HepG2 (cell line): ENCODE results near the gene LAMB3. TPM values are rescaled to one million over a fixed set of nuclear protein-coding genes. Genes with fewer than 3 reads are reported as not detected.

Experiments used
- ATAC-seq: fragments of 200-7000 bp; cut with Tn5 transposase; 3 replicates; pipeline ENCODE4 v1.9.1; 2020; ENCODE audit warnings: mild to moderate bottlenecking, moderate library complexity
- BruUV-seq: library from RNA; stranded (reverse); fragments of 400-500 nt; replicated peaks from 2 replicates; lab custom pipeline; 2021; lab: Mats Ljungman, UMichigan
- CTCF ChIA-PET: fragments of 300-600 bp; formaldehyde crosslinking; extraction: SDS; loops from one replicate; lab custom pipeline; 2021; ENCODE audit warnings: low total read pairs, inconsistent platforms, low intra/inter-chr PET ratio; lab: Yijun Ruan, JAX
- POLR2A ChIA-PET: fragments of 350-600 bp; sonication (Branson Sonifier 250); formaldehyde crosslinking; loops from one replicate; lab custom pipeline; 2020; ENCODE audit warnings: antibody characterized with exemption, inconsistent platforms; lab: Yijun Ruan, JAX
- DNase-seq: peaks from one replicate; pipeline ENCODE4 v3.0.0-alpha.2; 2015; ENCODE audit warnings: low spot score
- FAIRE-seq: peaks from 3 replicates; lab custom pipeline; 2011; peaks lifted over from hg19 to GRCh38; lab: Jason Lieb, UNC
- H2AFZ ChIP-seq: one replicate; pipeline ENCODE4 v1.6.1; 2011; ENCODE audit warnings: low read length, inconsistent platforms
- H3K27ac ChIP-seq: fragments of 300-600 bp; 3 replicates; pipeline ENCODE4 v1.8.0; 2011; ENCODE audit warnings: mixed run types, mild to moderate bottlenecking, mixed read lengths, low read length, inconsistent platforms; ENCODE audit not compliant: insufficient read depth; ENCODE audit errors: extremely low read length
- H3K27me3 ChIP-seq, 2 experiments: fragments of 200-600 bp in 1 of 2; 2 replicates in 1 of 2; 3 replicates in 1 of 2; pipeline versions ENCODE4 v1.6.0 to v1.8.0; 2011; ENCODE audit warnings: low read length in 2 of 2, mild to moderate bottlenecking in 2 of 2, moderate library complexity in 2 of 2, inconsistent platforms in 1 of 2; ENCODE audit not compliant: insufficient read depth in 2 of 2, control insufficient read depth in 1 of 2
- H3K36me3 ChIP-seq, 2 experiments: fragments of 200-600 bp in 1 of 2; replicated peaks in 1 of 2; 2 replicates in 1 of 2; 3 replicates in 1 of 2; pipeline versions ENCODE4 v1.5.1 to v1.8.0; 2011; ENCODE audit warnings: low read length in 2 of 2, inconsistent platforms in 1 of 2; ENCODE audit not compliant: insufficient read depth in 2 of 2, control insufficient read depth in 1 of 2
- H3K4me1 ChIP-seq: 2 replicates; pipeline ENCODE4 v1.5.1; 2012; ENCODE audit warnings: low read length, inconsistent platforms; ENCODE audit not compliant: insufficient read depth
- H3K4me2 ChIP-seq: 2 replicates; pipeline ENCODE4 v1.6.0; 2011; ENCODE audit warnings: low read depth, low read length, inconsistent platforms
- H3K4me3 ChIP-seq, 3 experiments: fragments of 200-600 bp in 1 of 3; sonication (generic), shearing (Covaris generic) in 1 of 3; replicated peaks in 1 of 3; 2 replicates each; pipeline ENCODE4 v1.5.1; 2011 to 2016; ENCODE audit warnings: low read length in 3 of 3, inconsistent platforms in 2 of 3, low read depth in 2 of 3, mild to moderate bottlenecking in 2 of 3, control low read depth in 1 of 3, mixed read lengths in 1 of 3; ENCODE audit not compliant: insufficient read depth in 1 of 3
- H3K79me2 ChIP-seq: one replicate; pipeline ENCODE4 v1.6.1; 2011; ENCODE audit warnings: low read length, inconsistent platforms; ENCODE audit not compliant: insufficient read depth
- H3K9ac ChIP-seq: 2 replicates; pipeline ENCODE4 v1.6.0; 2011; ENCODE audit warnings: mild to moderate bottlenecking, low read depth, low read length, inconsistent platforms; ENCODE audit not compliant: insufficient read depth
- H3K9me3 ChIP-seq: 2 replicates; pipeline ENCODE4 v1.5.1; 2012; ENCODE audit warnings: mild to moderate bottlenecking, low read length
- H4K20me1 ChIP-seq: 2 replicates; pipeline ENCODE4 v1.6.0; 2011; ENCODE audit warnings: inconsistent platforms, mild to moderate bottlenecking, low read length, moderate library complexity; ENCODE audit not compliant: insufficient read depth
- CEBPG ChIP-seq: IDR thresholded peaks from 2 replicates; pipeline ENCODE4 v1.6.1; 2016
- NFIB ChIP-seq: sonication (generic); formaldehyde crosslinking; IDR thresholded peaks from 2 replicates; pipeline ENCODE4 v1.9.0; 2021; ENCODE audit warnings: missing genetic modification reagents, mild to moderate bottlenecking, borderline replicate concordance
- SMC3 ChIP-seq: IDR thresholded peaks from 2 replicates; pipeline ENCODE4 v1.6.1; 2011; ENCODE audit warnings: low read length, improper control_type of control experiment
- STAG1 ChIP-seq: sonication (generic); formaldehyde crosslinking; IDR thresholded peaks from 2 replicates; pipeline ENCODE4 v1.4.0; 2020; ENCODE audit warnings: missing genetic modification reagents
- XRCC5 ChIP-seq: fragments of 200-400 bp; formaldehyde crosslinking; optimal IDR thresholded peaks from 2 replicates; pipeline ENCODE3; 2017; ENCODE audit warnings: mild to moderate bottlenecking, low read length
- ZNF678 ChIP-seq: sonication (generic); formaldehyde crosslinking; IDR thresholded peaks from 2 replicates; pipeline ENCODE4 v1.4.0; 2020; ENCODE audit warnings: mild to moderate bottlenecking, missing genetic modification reagents
- WGBS: methylation state at CpG from one replicate; pipeline ENCODE4 v1.1.6; 2017; ENCODE audit warnings: low lambda C conversion rate; 5-methylcytosine and 5-hydroxymethylcytosine counted together
- in situ Hi-C: cut with HindIII; loops from 2 replicates; pipeline ENCODE4 v1.10.0; 2017; ENCODE audit warnings: low pct_unique_long_range_greater_than_20kb; ENCODE audit not compliant: extremely low pct_ligation_motif_present
- intact Hi-C: fragments of 100-400 bp; cut with micrococcal nuclease; formaldehyde crosslinking; loops from one replicate; pipeline ENCODE4 v1.10.0; 2022; ENCODE audit not compliant: unreplicated experiment
- microRNA-seq: library from miRNA; unstranded; fragments of <30 nt; microRNA quantifications from one replicate; pipeline ENCODE4, GENCODE V29; 2020
- polyA plus RNA-seq, 8 experiments: library from polyadenylated mRNA; depleted of rRNA in 3 of 8; stranded (reverse) in 7 of 8; unstranded in 1 of 8; fragments of >200 nt; fragmentation: Illumina TruSeq in 4 of 8; extraction: Trizol in 4 of 8; gene quantifications; 2 replicates each; pipeline versions ENCODE4 v1.2.1 to v1.2.3, GENCODE V29; 2011 to 2016; ENCODE audit warnings: low read depth in 4 of 8, missing spikeins in 1 of 8, mixed read lengths in 1 of 8; ENCODE audit not compliant: insufficient read depth in 1 of 8
- total RNA-seq, 5 experiments: library from RNA; depleted of rRNA; stranded (reverse); fragments of >200 nt; fragmentation: Illumina TruSeq; extraction: Trizol; gene quantifications; 2 replicates each; pipeline ENCODE4 v1.2.3, GENCODE V29; 2016; ENCODE audit warnings: low read depth in 1 of 5
- TF ChIP-seq, protein P1 (sequence below): sonication (generic); formaldehyde crosslinking; IDR thresholded peaks from 2 replicates; pipeline ENCODE4 v1.5.0; 2020; ENCODE audit warnings: mild to moderate bottlenecking, missing genetic modification reagents, moderate library complexity

LAMB3 gene
- total and polyA plus RNA-seq, 2 of the 13 experiments (the other 11 are each of a cell fraction or from before 2014, with no cell fraction given): 0.18 to 0.24 TPM

- no peaks in the 10 kb centered on the region for H3K36me3 ChIP-seq
- DNase-seq (peak; percentile 68), ATAC-seq (peak; percentile 97), FAIRE-seq (peak; percentile 23)
- no peak overlapping the region for H3K9ac ChIP-seq
- in situ Hi-C loops (no loop called here), intact Hi-C loops (loop anchor here (2.0 kb wide), 1 partner anchor 913 kb away; no protein-coding TSS in a partner anchor)
- TF ChIP-seq NFIB (CRISPR knock-in tag) (no peak), SMC3 (peak; percentile 48; the same call in 1 of the 2 replicates), XRCC5 (peak; percentile 24), ZNF678 (CRISPR knock-in tag) (no peak), CEBPG (CRISPR knock-in tag) (0 out of 2 replicates have a peak, but pooled peaks have one; percentile 31), STAG1 (CRISPR knock-in tag) (peak; percentile 57)
- TF ChIP-seq, protein P1, sequence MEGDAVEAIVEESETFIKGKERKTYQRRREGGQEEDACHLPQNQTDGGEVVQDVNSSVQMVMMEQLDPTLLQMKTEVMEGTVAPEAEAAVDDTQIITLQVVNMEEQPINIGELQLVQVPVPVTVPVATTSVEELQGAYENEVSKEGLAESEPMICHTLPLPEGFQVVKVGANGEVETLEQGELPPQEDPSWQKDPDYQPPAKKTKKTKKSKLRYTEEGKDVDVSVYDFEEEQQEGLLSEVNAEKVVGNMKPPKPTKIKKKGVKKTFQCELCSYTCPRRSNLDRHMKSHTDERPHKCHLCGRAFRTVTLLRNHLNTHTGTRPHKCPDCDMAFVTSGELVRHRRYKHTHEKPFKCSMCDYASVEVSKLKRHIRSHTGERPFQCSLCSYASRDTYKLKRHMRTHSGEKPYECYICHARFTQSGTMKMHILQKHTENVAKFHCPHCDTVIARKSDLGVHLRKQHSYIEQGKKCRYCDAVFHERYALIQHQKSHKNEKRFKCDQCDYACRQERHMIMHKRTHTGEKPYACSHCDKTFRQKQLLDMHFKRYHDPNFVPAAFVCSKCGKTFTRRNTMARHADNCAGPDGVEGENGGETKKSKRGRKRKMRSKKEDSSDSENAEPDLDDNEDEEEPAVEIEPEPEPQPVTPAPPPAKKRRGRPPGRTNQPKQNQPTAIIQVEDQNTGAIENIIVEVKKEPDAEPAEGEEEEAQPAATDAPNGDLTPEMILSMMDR (CRISPR knock-in tag): peak; percentile 77
- H3K27me3 ChIP-seq: no peaks in the 10 kb centered on the region; a peak in 1 of 5 replicates
- H3K79me2 ChIP-seq: no peaks in the 10 kb centered on the region
- ChIA-PET POLR2A (no interaction called here), CTCF (interaction anchor here (0.8 to 1.2 kb wide), 2 partner anchors 14 to 127 kb away, joined by 3 to 4 read pairs; no protein-coding TSS in a partner anchor)
- 11% methylated on average over 15 of the region's 15 CpGs for WGBS
- H4K20me1 ChIP-seq: no peaks in the 10 kb centered on the region
- no peak overlapping the region for H3K4me3 ChIP-seq
- H3K9me3 ChIP-seq: no peaks in the 10 kb centered on the region
- H3K27ac ChIP-seq: no peak overlapping the region
- BruUV-seq: no TSS peak
- no peak overlapping the region for H2AFZ ChIP-seq
- H3K4me1 ChIP-seq: no peaks in the 10 kb centered on the region
- no peak overlapping the region for H3K4me2 ChIP-seq
These were observed 86.2 kb downstream of the LAMB3 start for GRCh38 chr1:209565759-209566678.

Small RNA genes within 50 kb of the gene (microRNA-seq; reads per million reads assigned to microRNA genes)
- gene MIR4260: not detected

Other genes with a start within 250 kb of the LAMB3 start
- not detected in 2 replicates for gene CAMK1G, start 68.7 kb downstream of the LAMB3 start, total RNA-seq (2016; rRNA removed; fragmentation: Illumina TruSeq; extraction: Trizol)
- not detected in 2 replicates for gene CAMK1G, start 68.7 kb downstream of the LAMB3 start, polyA plus RNA-seq (2011; rRNA removed)
- not detected in 2 replicates for gene G0S2, start 23.0 kb upstream of the LAMB3 start, total RNA-seq (2016; rRNA removed; fragmentation: Illumina TruSeq; extraction: Trizol)
- gene G0S2, start 23.0 kb upstream of the LAMB3 start, polyA plus RNA-seq (2011; rRNA removed): not detected in 2 replicates
- gene HSD11B1, start 52.4 kb upstream of the LAMB3 start, total RNA-seq (2016; rRNA removed; fragmentation: Illumina TruSeq; extraction: Trizol): not detected in 2 replicates
- not detected in 2 replicates for gene HSD11B1, start 52.4 kb upstream of the LAMB3 start, polyA plus RNA-seq (2011; rRNA removed)
- not detected in 2 replicates for gene TRAF3IP3, start 103.6 kb upstream of the LAMB3 start, total RNA-seq (2016; rRNA removed; fragmentation: Illumina TruSeq; extraction: Trizol)
- gene TRAF3IP3, start 103.6 kb upstream of the LAMB3 start, polyA plus RNA-seq (2011; rRNA removed): not detected in 2 replicates
- gene C1orf74, start 132.1 kb upstream of the LAMB3 start, total RNA-seq (2016; rRNA removed; fragmentation: Illumina TruSeq; extraction: Trizol): 0.71 and 0.98 TPM in 2 replicates
- 0.33 and 0.40 TPM in 2 replicates for gene C1orf74, start 132.1 kb upstream of the LAMB3 start, polyA plus RNA-seq (2011; rRNA removed)
- 0.02 TPM in 1 of 2 replicates, not detected in the other for gene IRF6, start 153.7 kb upstream of the LAMB3 start, total RNA-seq (2016; rRNA removed; fragmentation: Illumina TruSeq; extraction: Trizol)
- gene IRF6, start 153.7 kb upstream of the LAMB3 start, polyA plus RNA-seq (2011; rRNA removed): 0.05 TPM in 1 of 2 replicates, not detected in the other
- gene UTP25, start 175.5 kb upstream of the LAMB3 start, total RNA-seq (2016; rRNA removed; fragmentation: Illumina TruSeq; extraction: Trizol): 5.7 and 6.6 TPM in 2 replicates
- gene UTP25, start 175.5 kb upstream of the LAMB3 start, polyA plus RNA-seq (2011; rRNA removed): 4.4 and 4.8 TPM in 2 replicates